HG02798 (cell line): ENCODE data around the gene ACTR1B.
"Not testable (repeated sequence)": the region's sequence is repeated elsewhere in the genome, so short reads cannot be mapped to it uniquely, and the experiment has no call there.

Source experiments
- ATAC-seq: cut with Tn5 transposase; IDR thresholded peaks from one replicate; pipeline ENCODE4 v1.9.1; 2021; ENCODE audit warnings: mild to moderate bottlenecking; ENCODE audit not compliant: unreplicated experiment, poor library complexity

The ACTR1B gene

GRCh38 chr2:97622976-97623375, 40.9 kb downstream of the ACTR1B start:
- ATAC-seq: not testable (repeated sequence)

- ATAC-seq: not testable (repeated sequence)
Observed at GRCh38 chr2:97620492-97620891, 43.4 kb downstream of the ACTR1B start.

GRCh38 chr2:97618939-97619827, 44.7 kb downstream of the ACTR1B start:
- not testable (repeated sequence) for ATAC-seq

- no peak for ATAC-seq
Observed at GRCh38 chr2:97617911-97618310, 45.9 kb downstream of the ACTR1B start.

- not testable (repeated sequence) for ATAC-seq
Observed at GRCh38 chr2:97615746-97616145, 48.1 kb downstream of the ACTR1B start.

- not testable (repeated sequence) for ATAC-seq
Observed at GRCh38 chr2:97611895-97612294, 51.9 kb downstream of the ACTR1B start.

- ATAC-seq: not testable (repeated sequence)
Observed at GRCh38 chr2:97608745-97609144, 55.1 kb downstream of the ACTR1B start.
